Measurements from ENCODE around the gene ZNF503. TPM values are rescaled to one million over a fixed set of nuclear protein-coding genes. Genes with fewer than 3 reads are reported as not detected.

The ZNF503 gene
- total RNA-seq, 1 experiment from 2014 or later = 42.3 TPM

DNA sequence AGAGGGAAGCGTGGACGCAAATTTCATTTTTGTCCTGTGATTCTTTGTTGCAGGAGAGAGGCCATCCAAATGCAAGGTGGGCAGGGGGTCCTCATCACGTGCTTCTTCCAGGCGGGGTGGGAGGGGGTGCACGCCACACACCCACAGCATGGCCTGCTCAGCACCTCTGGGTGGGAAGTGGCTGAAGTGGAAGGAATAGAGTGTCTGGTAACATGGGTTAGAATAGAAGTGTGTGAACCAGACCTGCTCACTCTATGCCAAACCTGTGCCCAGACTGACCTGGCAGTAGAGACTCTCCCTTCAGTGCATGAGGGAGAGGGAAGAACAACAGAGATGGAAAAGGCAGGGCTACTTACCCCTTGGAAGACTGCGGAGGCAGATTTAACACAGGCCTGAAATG lies 21.7 kb downstream of the ZNF503 start:
- H3K36me3 ChIP-seq (ENCODE audit: low read depth, low read length) = no peaks in the 10 kb centered on the region
- H3K27me3 ChIP-seq (ENCODE audit: low read length) = peaks cover under 1% of the 10 kb centered on the region; the same call in 1 of the 2 replicates
- no TSS peak for BruUV-seq (replicated peaks)
- no peaks in the 10 kb centered on the region for H3K4me1 ChIP-seq (ENCODE audit: insufficient read depth, low read length)
- no peaks in the 10 kb centered on the region for H4K20me1 ChIP-seq (ENCODE audit: low read length)
- ChIA-PET CTCF (no interaction called here), POLR2A (ENCODE audit: unreplicated experiment) (no interaction called here)
- no peaks in the 10 kb centered on the region for H3K9me3 ChIP-seq (ENCODE audit: low read length)
- no peak overlapping the region for H3K27ac ChIP-seq (ENCODE audit: low read length)
- H2AFZ ChIP-seq (ENCODE audit: low read length) = no peak overlapping the region
- ATAC-seq = no peak
- H3K9ac ChIP-seq (ENCODE audit: low read length) = no peak overlapping the region
- no peak overlapping the region for H3K4me3 ChIP-seq (ENCODE audit: low read length)
- H3F3A ChIP-seq (ENCODE audit: low read length, unreplicated experiment) = no peaks in the 10 kb centered on the region
- intact Hi-C loops (cut with micrococcal nuclease) = no loop called here
- no peak overlapping the region for H3K4me2 ChIP-seq (ENCODE audit: low read length)
- no peaks in the 10 kb centered on the region for H3K9me2 ChIP-seq (replicated peaks; ENCODE audit: low read length)
- DNase-seq = no peak
- TF ChIP-seq EZH2 (IDR thresholded peaks at IDR 0.05; ENCODE audit: low read length, unreplicated experiment) (no peak), EZH2phosphoT487 (IDR thresholded peaks at IDR 0.05; ENCODE audit: borderline replicate concordance, low read length) (no peak)
- TF ChIP-seq, protein P1, sequence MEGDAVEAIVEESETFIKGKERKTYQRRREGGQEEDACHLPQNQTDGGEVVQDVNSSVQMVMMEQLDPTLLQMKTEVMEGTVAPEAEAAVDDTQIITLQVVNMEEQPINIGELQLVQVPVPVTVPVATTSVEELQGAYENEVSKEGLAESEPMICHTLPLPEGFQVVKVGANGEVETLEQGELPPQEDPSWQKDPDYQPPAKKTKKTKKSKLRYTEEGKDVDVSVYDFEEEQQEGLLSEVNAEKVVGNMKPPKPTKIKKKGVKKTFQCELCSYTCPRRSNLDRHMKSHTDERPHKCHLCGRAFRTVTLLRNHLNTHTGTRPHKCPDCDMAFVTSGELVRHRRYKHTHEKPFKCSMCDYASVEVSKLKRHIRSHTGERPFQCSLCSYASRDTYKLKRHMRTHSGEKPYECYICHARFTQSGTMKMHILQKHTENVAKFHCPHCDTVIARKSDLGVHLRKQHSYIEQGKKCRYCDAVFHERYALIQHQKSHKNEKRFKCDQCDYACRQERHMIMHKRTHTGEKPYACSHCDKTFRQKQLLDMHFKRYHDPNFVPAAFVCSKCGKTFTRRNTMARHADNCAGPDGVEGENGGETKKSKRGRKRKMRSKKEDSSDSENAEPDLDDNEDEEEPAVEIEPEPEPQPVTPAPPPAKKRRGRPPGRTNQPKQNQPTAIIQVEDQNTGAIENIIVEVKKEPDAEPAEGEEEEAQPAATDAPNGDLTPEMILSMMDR (conservative IDR thresholded peaks at IDR 0.05; ENCODE audit: low read depth, low read length) = no peak
- no peaks in the 10 kb centered on the region for H3K79me2 ChIP-seq (ENCODE audit: low read length)

GRCh38 chr10:75379212-75379724 lies 22.3 kb downstream of the ZNF503 start:
- Histone ChIP-seq H2AFZ (ENCODE audit: low read length) (no peak overlapping the region), H3K4me3 (ENCODE audit: low read length) (no peak overlapping the region), H3F3A (ENCODE audit: low read length, unreplicated experiment) (no peaks in the 10 kb centered on the region), H3K9me3 (ENCODE audit: low read length) (no peaks in the 10 kb centered on the region), H3K9me2 (replicated peaks; ENCODE audit: low read length) (no peaks in the 10 kb centered on the region), H3K36me3 (ENCODE audit: low read depth, low read length) (no peaks in the 10 kb centered on the region), H4K20me1 (ENCODE audit: low read length) (no peaks in the 10 kb centered on the region), H3K9ac (ENCODE audit: low read length) (no peak overlapping the region), H3K4me1 (ENCODE audit: insufficient read depth, low read length) (no peaks in the 10 kb centered on the region), H3K79me2 (ENCODE audit: low read length) (no peaks in the 10 kb centered on the region), H3K4me2 (ENCODE audit: low read length) (no peak overlapping the region), H3K27me3 (ENCODE audit: low read length) (peaks cover 5% of the 10 kb centered on the region; the same call in 1 of the 2 replicates), H3K27ac (ENCODE audit: low read length) (no peak overlapping the region)
- ATAC-seq (no peak; the same call in 1 of the 2 replicates), DNase-seq (no peak)
- CTCF ChIA-PET = no interaction called here
- TF ChIP-seq EZH2phosphoT487 (IDR thresholded peaks at IDR 0.05; ENCODE audit: borderline replicate concordance, low read length) = no peak
- no peak for TF ChIP-seq EZH2 (IDR thresholded peaks at IDR 0.05; ENCODE audit: low read length, unreplicated experiment)
- TF ChIP-seq, protein P1 (conservative IDR thresholded peaks at IDR 0.05; ENCODE audit: low read depth, low read length) = no peak
- POLR2A ChIA-PET (ENCODE audit: unreplicated experiment) = interaction anchor here (0.6 kb wide), 1 partner anchor 14 kb away, joined by 3 read pairs; no protein-coding TSS in a partner anchor
- intact Hi-C loops (cut with micrococcal nuclease) = no loop called here
- no TSS peak for BruUV-seq (replicated peaks)

DNA sequence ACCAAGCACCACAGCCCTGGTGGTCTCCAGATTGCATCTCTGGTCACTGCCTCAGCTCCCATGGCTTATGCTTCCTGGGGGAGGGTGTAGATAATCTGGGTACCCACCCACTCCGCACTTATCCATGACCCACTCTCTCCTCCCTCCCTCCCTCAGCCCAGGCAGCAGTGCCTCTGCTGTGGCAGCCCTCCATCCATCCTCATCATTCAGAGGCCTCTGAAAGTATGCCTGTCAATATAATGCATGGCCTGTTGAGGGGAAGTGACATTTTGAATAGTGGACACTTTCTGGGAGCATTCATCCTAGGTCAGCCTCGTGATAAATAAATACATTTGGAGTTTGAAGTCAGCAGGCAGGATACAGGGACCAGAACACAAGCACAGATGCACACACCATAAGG lies 23.2 kb downstream of the ZNF503 start:
- CTCF ChIA-PET = no interaction called here
- TF ChIP-seq EZH2phosphoT487 (IDR thresholded peaks at IDR 0.05; ENCODE audit: borderline replicate concordance, low read length) (no peak), EZH2 (IDR thresholded peaks at IDR 0.05; ENCODE audit: low read length, unreplicated experiment) (no peak)
- TF ChIP-seq, protein P1 (conservative IDR thresholded peaks at IDR 0.05; ENCODE audit: low read depth, low read length) = no peak
- DNase-seq = no peak
- intact Hi-C loops (cut with micrococcal nuclease) = no loop called here
- H3K4me1 ChIP-seq (ENCODE audit: insufficient read depth, low read length) = no peaks in the 10 kb centered on the region
- no peak overlapping the region for H3K27ac ChIP-seq (ENCODE audit: low read length)
- H3K27me3 ChIP-seq (ENCODE audit: low read length) = peaks cover 13% of the 10 kb centered on the region; the same call in 1 of the 2 replicates
- no peaks in the 10 kb centered on the region for H3F3A ChIP-seq (ENCODE audit: low read length, unreplicated experiment)
- BruUV-seq (replicated peaks) = no TSS peak
- POLR2A ChIA-PET (ENCODE audit: unreplicated experiment) = no interaction called here
- no peaks in the 10 kb centered on the region for H3K79me2 ChIP-seq (ENCODE audit: low read length)
- ATAC-seq = no peak
- H3K9me2 ChIP-seq (replicated peaks; ENCODE audit: low read length) = no peaks in the 10 kb centered on the region
- no peak overlapping the region for H3K9ac ChIP-seq (ENCODE audit: low read length)
- H3K36me3 ChIP-seq (ENCODE audit: low read depth, low read length) = no peaks in the 10 kb centered on the region
- H3K9me3 ChIP-seq (ENCODE audit: low read length) = no peaks in the 10 kb centered on the region
- no peak overlapping the region for H2AFZ ChIP-seq (ENCODE audit: low read length)
- H3K4me3 ChIP-seq (ENCODE audit: low read length) = no peak overlapping the region
- no peaks in the 10 kb centered on the region for H4K20me1 ChIP-seq (ENCODE audit: low read length)
- H3K4me2 ChIP-seq (ENCODE audit: low read length) = no peak overlapping the region

Data from PC-3 (cell line).